HEK293 (cell line): ENCODE measurements around the gene MUC5AC.

Source experiments
- CTCF ChIP-seq: fragments of 450-650 bp; formaldehyde crosslinking; IDR thresholded peaks from 2 replicates; pipeline ENCODE4 v1.5.1; 2016; ENCODE audit warnings: missing biosample characterization, missing genetic modification characterization
- PBX3 ChIP-seq: sonication (generic); formaldehyde crosslinking; IDR thresholded peaks from 2 replicates; pipeline ENCODE4 v1.8.1; 2022; ENCODE audit warnings: mild to moderate bottlenecking, moderate library complexity, missing genetic modification reagents
- ZBTB26 ChIP-seq: fragments of 450-650 bp; formaldehyde crosslinking; optimal IDR thresholded peaks from 2 replicates; pipeline ENCODE3; 2016; ENCODE audit warnings: missing biosample characterization, mild to moderate bottlenecking, missing genetic modification characterization
- ZBTB7A ChIP-seq: fragments of 450-650 bp; formaldehyde crosslinking; IDR thresholded peaks from 2 replicates; pipeline ENCODE4 v1.5.1; 2016; ENCODE audit warnings: low read depth, missing biosample characterization, missing genetic modification characterization
- ZNF558 ChIP-seq: fragments of 450-650 bp; formaldehyde crosslinking; IDR thresholded peaks from 2 replicates; pipeline ENCODE4 v1.5.1; 2016; ENCODE audit warnings: missing biosample characterization, missing genetic modification characterization
- ZNF626 ChIP-seq: fragments of 450-650 bp; sonication (Bioruptor Pico); formaldehyde crosslinking; IDR thresholded peaks from 2 replicates; pipeline ENCODE4 v1.5.1; 2018; ENCODE audit warnings: missing biosample characterization, missing genetic modification characterization, inconsistent platforms
- ZNF660 ChIP-seq: fragments of 450-650 bp; IDR thresholded peaks from 2 replicates; pipeline ENCODE4 v1.5.1; 2018; ENCODE audit warnings: missing biosample characterization, mild to moderate bottlenecking, missing genetic modification characterization
- TF ChIP-seq, protein P1 (sequence below): fragments of 450-650 bp; formaldehyde crosslinking; IDR thresholded peaks from 2 replicates; pipeline ENCODE4 v1.5.1; 2016; ENCODE audit warnings: missing biosample characterization, missing genetic modification characterization

DNA sequence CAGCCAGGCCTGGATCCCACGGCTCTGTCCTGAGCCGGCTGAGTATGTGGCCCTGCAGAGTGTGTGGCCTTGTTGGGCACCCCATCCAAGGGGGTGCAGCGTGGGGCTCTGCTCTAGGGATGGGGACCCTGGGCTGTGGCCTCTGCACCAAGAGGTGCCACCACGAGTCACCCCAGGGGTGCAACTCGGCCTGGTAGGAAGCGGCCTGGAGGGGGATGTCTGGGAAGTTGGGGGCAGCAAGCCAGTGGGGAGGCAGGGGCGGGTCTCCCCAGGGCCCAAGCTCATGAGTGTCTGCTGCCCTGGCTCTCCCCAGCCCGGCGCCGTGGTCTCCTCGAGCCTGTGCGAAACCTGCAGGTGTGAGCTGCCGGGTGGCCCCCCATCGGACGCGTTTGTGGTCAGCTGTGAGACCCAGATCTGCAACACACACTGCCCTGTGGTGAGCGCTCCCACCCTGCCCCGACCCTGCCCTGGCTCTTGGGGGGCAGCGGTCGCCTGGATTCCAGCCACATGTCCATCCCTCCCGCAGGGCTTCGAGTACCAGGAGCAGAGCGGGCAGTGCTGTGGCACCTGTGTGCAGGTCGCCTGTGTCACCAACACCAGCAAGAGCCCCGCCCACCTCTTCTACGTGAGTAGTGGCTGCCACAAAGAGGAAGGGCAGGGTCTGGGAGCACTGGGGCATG is 40.9 kb downstream of the MUC5AC start:
- no peak for TF ChIP-seq CTCF (tag by site-specific recombination)
- no peak for TF ChIP-seq ZNF660 (tag by site-specific recombination)
- no peak for TF ChIP-seq PBX3 (CRISPR knock-in tag)
- TF ChIP-seq ZNF558 = no peak
- no peak for TF ChIP-seq ZBTB26 (tag by site-specific recombination)
- TF ChIP-seq, protein P1, sequence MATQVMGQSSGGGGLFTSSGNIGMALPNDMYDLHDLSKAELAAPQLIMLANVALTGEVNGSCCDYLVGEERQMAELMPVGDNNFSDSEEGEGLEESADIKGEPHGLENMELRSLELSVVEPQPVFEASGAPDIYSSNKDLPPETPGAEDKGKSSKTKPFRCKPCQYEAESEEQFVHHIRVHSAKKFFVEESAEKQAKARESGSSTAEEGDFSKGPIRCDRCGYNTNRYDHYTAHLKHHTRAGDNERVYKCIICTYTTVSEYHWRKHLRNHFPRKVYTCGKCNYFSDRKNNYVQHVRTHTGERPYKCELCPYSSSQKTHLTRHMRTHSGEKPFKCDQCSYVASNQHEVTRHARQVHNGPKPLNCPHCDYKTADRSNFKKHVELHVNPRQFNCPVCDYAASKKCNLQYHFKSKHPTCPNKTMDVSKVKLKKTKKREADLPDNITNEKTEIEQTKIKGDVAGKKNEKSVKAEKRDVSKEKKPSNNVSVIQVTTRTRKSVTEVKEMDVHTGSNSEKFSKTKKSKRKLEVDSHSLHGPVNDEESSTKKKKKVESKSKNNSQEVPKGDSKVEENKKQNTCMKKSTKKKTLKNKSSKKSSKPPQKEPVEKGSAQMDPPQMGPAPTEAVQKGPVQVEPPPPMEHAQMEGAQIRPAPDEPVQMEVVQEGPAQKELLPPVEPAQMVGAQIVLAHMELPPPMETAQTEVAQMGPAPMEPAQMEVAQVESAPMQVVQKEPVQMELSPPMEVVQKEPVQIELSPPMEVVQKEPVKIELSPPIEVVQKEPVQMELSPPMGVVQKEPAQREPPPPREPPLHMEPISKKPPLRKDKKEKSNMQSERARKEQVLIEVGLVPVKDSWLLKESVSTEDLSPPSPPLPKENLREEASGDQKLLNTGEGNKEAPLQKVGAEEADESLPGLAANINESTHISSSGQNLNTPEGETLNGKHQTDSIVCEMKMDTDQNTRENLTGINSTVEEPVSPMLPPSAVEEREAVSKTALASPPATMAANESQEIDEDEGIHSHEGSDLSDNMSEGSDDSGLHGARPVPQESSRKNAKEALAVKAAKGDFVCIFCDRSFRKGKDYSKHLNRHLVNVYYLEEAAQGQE (tag by site-specific recombination) = no peak
- no peak for TF ChIP-seq ZNF626
- TF ChIP-seq ZBTB7A (tag by site-specific recombination) = no peak
